Measurements from ENCODE around the gene TSPYL6.
"Not testable (repeated sequence)": the region's sequence is repeated elsewhere in the genome, so short reads cannot be mapped to it uniquely, and the experiment has no call there.

The TSPYL6 gene

GRCh38 chr2:54256091-54256694, at the start of gene TSPYL6:
TSPYL6 (minus strand) TSS chr2:54256229; CDS start chr2:54256151, 78 bp downstream.
- TF ChIP-seq CTCF (conservative IDR thresholded peaks at IDR 0.05): no peak

DNA sequence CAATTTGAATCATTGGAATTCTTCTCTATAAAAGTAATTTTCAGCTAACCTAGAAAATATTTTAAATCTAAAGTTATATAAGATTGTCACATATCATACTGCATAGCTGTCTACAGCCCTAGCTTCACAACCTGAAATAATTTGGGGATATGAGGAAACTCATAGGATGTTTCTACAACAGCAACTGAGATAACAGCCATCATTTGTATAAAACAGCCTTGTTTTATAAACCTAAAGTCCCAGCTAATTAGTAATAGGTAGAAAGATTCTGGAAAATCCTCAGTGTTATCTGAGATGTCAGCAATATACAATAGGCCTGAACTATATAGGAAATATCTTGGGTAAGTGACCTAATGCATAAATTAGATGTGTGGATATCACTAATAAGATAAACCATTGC, 47.6 kb upstream of the TSPYL6 start:
- H3K27ac ChIP-seq: no peak overlapping the region
- TF ChIP-seq CTCF (conservative IDR thresholded peaks at IDR 0.05): no peak

More at GRCh38 chr2:54256091-54256694, at the start of gene TSPYL6:
- H3K27ac ChIP-seq: no peak within 1 kb of the TSS

- H3K27ac ChIP-seq: no peak overlapping the region
- TF ChIP-seq CTCF (conservative IDR thresholded peaks at IDR 0.05): no peak
Measured at GRCh38 chr2:54298514-54298913, 42.5 kb upstream of the TSPYL6 start.

DNA sequence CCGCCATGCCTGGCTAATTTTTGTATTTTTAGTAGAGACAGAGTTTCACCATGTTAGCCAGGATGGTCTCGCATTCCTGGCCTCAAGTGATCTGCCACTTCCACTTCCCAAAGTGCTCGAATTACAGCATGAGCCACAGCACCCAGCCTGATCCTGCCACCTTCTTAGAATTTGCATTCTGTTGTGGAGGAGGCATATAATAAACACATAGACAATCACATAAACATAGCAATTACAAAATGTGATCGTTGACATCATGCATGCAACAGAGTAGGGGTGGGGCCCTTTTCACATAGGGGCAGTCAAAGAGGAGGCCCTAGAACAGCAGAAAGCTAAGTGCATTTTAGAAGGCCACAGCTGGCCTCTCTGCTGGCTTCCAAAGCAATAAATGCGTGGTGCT, 39.9 kb upstream of the TSPYL6 start:
- H3K27ac ChIP-seq: no peak overlapping the region
- TF ChIP-seq CTCF (conservative IDR thresholded peaks at IDR 0.05): no peak

DNA sequence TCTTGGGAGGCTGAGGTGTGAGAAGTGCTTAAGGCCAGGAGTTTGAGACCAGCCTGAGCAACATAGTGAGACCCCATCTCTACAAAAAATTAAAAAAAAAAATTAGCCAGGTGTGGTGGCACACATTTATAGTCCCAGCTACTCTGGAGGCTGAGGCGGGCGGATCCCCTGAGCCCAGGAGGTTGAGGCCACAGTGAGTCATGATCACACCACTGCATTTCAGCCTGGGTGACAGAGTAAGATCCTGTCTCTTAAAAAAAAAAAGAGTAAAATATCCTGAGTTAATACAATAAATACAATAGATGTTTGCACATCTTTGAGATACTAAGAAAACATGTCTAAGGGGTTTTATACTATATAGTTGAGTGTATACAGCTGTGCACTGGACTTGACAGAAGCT, 38.6 kb upstream of the TSPYL6 start:
- H3K27ac ChIP-seq: not testable (repeated sequence)

- TF ChIP-seq CTCF (conservative IDR thresholded peaks at IDR 0.05): no peak
- no peak overlapping the region for H3K27ac ChIP-seq
Measured at GRCh38 chr2:54290356-54291025, 34.5 kb upstream of the TSPYL6 start.

DNA sequence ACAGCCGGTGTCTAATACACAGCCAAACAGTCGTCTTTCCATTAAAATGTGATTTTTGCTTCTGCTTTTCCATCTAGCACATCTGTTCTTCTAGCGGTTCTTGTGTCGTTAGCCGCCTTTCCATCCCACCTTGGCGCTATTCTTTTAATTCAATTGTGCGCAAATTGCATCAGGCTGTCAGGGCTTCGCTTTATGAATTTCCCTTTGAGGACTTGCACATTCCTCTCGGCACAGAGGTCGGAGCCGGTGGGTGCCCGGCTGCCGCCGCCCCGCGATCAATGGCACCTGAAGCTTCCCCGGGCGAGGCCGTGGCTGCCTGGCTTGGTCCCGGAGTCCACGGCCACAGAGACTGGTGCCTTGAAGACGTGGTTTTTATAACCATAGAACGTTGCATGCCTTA, 33.9 kb upstream of the TSPYL6 start:
- TF ChIP-seq CTCF (conservative IDR thresholded peaks at IDR 0.05): no peak

DNA sequence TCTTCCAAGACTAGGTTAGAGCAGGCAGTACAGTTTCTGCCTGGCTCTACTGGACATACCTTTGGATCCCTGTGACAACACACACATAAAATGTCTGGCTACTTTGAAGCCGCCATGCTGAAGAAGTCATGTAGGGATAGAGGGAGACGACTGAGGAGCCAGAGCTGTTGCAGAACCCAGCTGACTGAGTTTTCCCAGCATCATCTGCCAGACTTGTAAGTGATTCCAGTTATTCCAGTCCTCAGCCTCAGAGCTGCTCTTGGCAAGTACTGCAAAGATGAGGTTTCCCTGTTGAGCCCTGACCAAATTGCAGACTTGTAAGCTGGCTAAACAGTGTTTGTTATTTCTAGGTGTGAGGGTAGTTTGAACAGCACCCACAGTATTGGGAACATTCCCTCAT, 31.5 kb upstream of the TSPYL6 start:
- no peak overlapping the region; the same call in 1 of the 2 replicates for H3K27ac ChIP-seq
- TF ChIP-seq CTCF (conservative IDR thresholded peaks at IDR 0.05): no peak

More for the DNA sequence above, 33.9 kb upstream of the TSPYL6 start:
- H3K27ac ChIP-seq: no peak overlapping the region

Data from VCaP (cell line).